HepG2 (cell line): ENCODE results near the gene SPG7. TPM values are rescaled to one million over a fixed set of nuclear protein-coding genes. Genes with fewer than 3 reads are reported as not detected.

Source experiments
- BATF2 ChIP-seq: sonication (generic); formaldehyde crosslinking; IDR thresholded peaks from 2 replicates; pipeline ENCODE4 v1.8.0; 2022; ENCODE audit warnings: mild to moderate bottlenecking, missing genetic modification reagents, moderate library complexity
- HNF4G ChIP-seq, 2 experiments: sonication (generic) in 1 of 2; formaldehyde crosslinking in 1 of 2; IDR thresholded peaks; 2 replicates each; pipeline versions ENCODE4 v1.4.0 to v1.6.1; 2011 to 2020; ENCODE audit warnings: borderline replicate concordance in 2 of 2, low read depth in 2 of 2, mild to moderate bottlenecking in 2 of 2, low read length in 1 of 2, missing genetic modification reagents in 1 of 2, moderate library complexity in 1 of 2
- HOXA7 ChIP-seq: sonication (generic); formaldehyde crosslinking; IDR thresholded peaks from 2 replicates; pipeline ENCODE4 v1.8.1; 2022; ENCODE audit warnings: mild to moderate bottlenecking, missing genetic modification reagents, moderate library complexity
- KDM4B ChIP-seq: sonication (generic); formaldehyde crosslinking; IDR thresholded peaks from 2 replicates; pipeline ENCODE4 v1.4.0; 2020; ENCODE audit warnings: missing genetic modification reagents
- MAX ChIP-seq: IDR thresholded peaks from 2 replicates; pipeline ENCODE4 v1.6.1; 2012; ENCODE audit warnings: inconsistent platforms
- RBFOX2 ChIP-seq: fragments of 200-400 bp; formaldehyde crosslinking; IDR thresholded peaks from 2 replicates; pipeline ENCODE4 v1.6.1; 2017; ENCODE audit warnings: low read depth, mild to moderate bottlenecking, low read length
- SRF ChIP-seq: IDR thresholded peaks from 2 replicates; pipeline ENCODE4 v1.6.1; 2011; ENCODE audit warnings: mild to moderate bottlenecking, low read depth, low read length, moderate library complexity
- SUZ12 ChIP-seq: fragments of 150-350 bp; IDR thresholded peaks from 2 replicates; pipeline ENCODE4 v1.6.1; 2014; ENCODE audit warnings: low read depth, low read length
- ZHX1 ChIP-seq: sonication (generic); formaldehyde crosslinking; IDR thresholded peaks from 2 replicates; pipeline ENCODE4 v1.8.1; 2022; ENCODE audit warnings: low read depth, mild to moderate bottlenecking, missing genetic modification reagents
- ZNF136 ChIP-seq: sonication (generic); formaldehyde crosslinking; IDR thresholded peaks from 2 replicates; pipeline ENCODE4 v1.8.1; 2022; ENCODE audit warnings: low read depth, mild to moderate bottlenecking, moderate library complexity, missing genetic modification reagents
- ZNF232 ChIP-seq: sonication (generic); formaldehyde crosslinking; IDR thresholded peaks from 2 replicates; pipeline ENCODE4 v1.4.0; 2020; ENCODE audit warnings: missing genetic modification reagents, borderline replicate concordance
- ZNF251 ChIP-seq: sonication (generic); formaldehyde crosslinking; IDR thresholded peaks from 2 replicates; pipeline ENCODE4 v1.9.0; 2021; ENCODE audit warnings: mild to moderate bottlenecking, missing genetic modification reagents
- ZNF280D ChIP-seq: sonication (generic); formaldehyde crosslinking; IDR thresholded peaks from 2 replicates; pipeline ENCODE4 v1.5.1; 2020; ENCODE audit warnings: mild to moderate bottlenecking, missing genetic modification reagents
- ZNF296 ChIP-seq: sonication (generic); formaldehyde crosslinking; conservative IDR thresholded peaks from 2 replicates; pipeline ENCODE4 v1.5.0; 2020; ENCODE audit warnings: mild to moderate bottlenecking, missing genetic modification reagents
- ZNF362 ChIP-seq: sonication (generic); formaldehyde crosslinking; IDR thresholded peaks from 2 replicates; pipeline ENCODE4 v1.4.0; 2020; ENCODE audit warnings: missing genetic modification reagents, mild to moderate bottlenecking, borderline replicate concordance
- ZNF674 ChIP-seq: sonication (generic); formaldehyde crosslinking; IDR thresholded peaks from 2 replicates; pipeline ENCODE4 v1.5.0; 2020; ENCODE audit warnings: low read depth, mild to moderate bottlenecking, missing genetic modification reagents
- ZNF883 ChIP-seq: sonication (generic); formaldehyde crosslinking; IDR thresholded peaks from 2 replicates; pipeline ENCODE4 v1.5.1; 2020; ENCODE audit warnings: mild to moderate bottlenecking, missing genetic modification reagents; ENCODE audit errors: not compliant biosample characterization
- polyA plus RNA-seq, 8 experiments: library from polyadenylated mRNA; depleted of rRNA in 3 of 8; stranded (reverse) in 7 of 8; unstranded in 1 of 8; fragments of >200 nt; fragmentation: Illumina TruSeq in 4 of 8; extraction: Trizol in 4 of 8; gene quantifications; 2 replicates each; pipeline versions ENCODE4 v1.2.1 to v1.2.3, GENCODE V29; 2011 to 2016; ENCODE audit warnings: low read depth in 4 of 8, missing spikeins in 1 of 8, mixed read lengths in 1 of 8; ENCODE audit not compliant: insufficient read depth in 1 of 8
- total RNA-seq, 5 experiments: library from RNA; depleted of rRNA; stranded (reverse); fragments of >200 nt; fragmentation: Illumina TruSeq; extraction: Trizol; gene quantifications; 2 replicates each; pipeline ENCODE4 v1.2.3, GENCODE V29; 2016; ENCODE audit warnings: low read depth in 1 of 5

SPG7 gene
- total and polyA plus RNA-seq, 2 of the 13 experiments (the other 11 are each of a cell fraction or from before 2014, with no cell fraction given), result 66.0 to 136 TPM

GRCh38 chr16:89565506-89566372, 57.5 kb downstream of the SPG7 start (continued):
- peak; percentile 47; the same call in 1 of the 2 replicates for TF ChIP-seq MAX
- TF ChIP-seq BATF2 (CRISPR knock-in tag), result no peak
- peak; percentile 20; the same call in 1 of the 2 replicates for TF ChIP-seq KDM4B (CRISPR knock-in tag)
- peak; percentile 86 for TF ChIP-seq RBFOX2
- TF ChIP-seq HNF4G (IDR thresholded peaks at IDR 0.05; ENCODE audit: borderline replicate concordance, low read depth, low read length), result no peak
- peak; percentile 70; the same call in 1 of the 2 replicates for TF ChIP-seq HNF4G (CRISPR knock-in tag; IDR thresholded peaks at IDR 0.05; ENCODE audit: borderline replicate concordance, low read depth)
- no peak for TF ChIP-seq ZHX1 (CRISPR knock-in tag)
- no peak for TF ChIP-seq ZNF362 (CRISPR knock-in tag)
- TF ChIP-seq ZNF674 (CRISPR knock-in tag), result no peak
- no peak for TF ChIP-seq SRF
- TF ChIP-seq ZNF296, result no peak; the same call in 1 of the 2 replicates
- TF ChIP-seq ZNF883 (CRISPR knock-in tag), result no peak
- TF ChIP-seq SUZ12, result no peak
- no peak for TF ChIP-seq ZNF136
- TF ChIP-seq ZNF280D (CRISPR knock-in tag), result no peak
- TF ChIP-seq ZNF232 (CRISPR knock-in tag), result no peak; the same call in 1 of the 2 replicates
- no peak for TF ChIP-seq HOXA7 (CRISPR knock-in tag)
- TF ChIP-seq ZNF251 (CRISPR knock-in tag), result no peak
